ENCODE measurements around the gene MANBA.

MANBA gene

GRCh38 chr4:102760645-102761295, at the start of gene MANBA:
Gene MANBA, minus strand, starts transcription at chr4:102760968. Its CDS starts 74 bp downstream, at chr4:102760894.
- DNase-seq, result peak; percentile 92

- DNase-seq, result no peak
These were observed 48.9 kb upstream of the MANBA start for GRCh38 chr4:102809691-102810090.

- DNase-seq, result no peak
These were observed 48.4 kb upstream of the MANBA start for GRCh38 chr4:102809190-102809589.

- no peak for DNase-seq
These were observed 47.2 kb upstream of the MANBA start for GRCh38 chr4:102808009-102808408.

GRCh38 chr4:102807345-102807744, 46.6 kb upstream of the MANBA start:
- DNase-seq, result no peak

GRCh38 chr4:102799816-102800215, 39.0 kb upstream of the MANBA start:
- DNase-seq, result no peak

- DNase-seq, result no peak
These were observed 34.2 kb upstream of the MANBA start for GRCh38 chr4:102794999-102795398.

- no peak for DNase-seq
These were observed 31.7 kb upstream of the MANBA start for GRCh38 chr4:102792361-102792936.

GRCh38 chr4:102791318-102791835, 30.6 kb upstream of the MANBA start:
- no peak for DNase-seq

GRCh38 chr4:102789317-102789717, 28.5 kb upstream of the MANBA start:
- DNase-seq, result peak; percentile 24

GRCh38 chr4:102787944-102788343, 27.2 kb upstream of the MANBA start:
- peak; percentile 14 for DNase-seq

- peak; percentile 95 for DNase-seq
These were observed 26.5 kb upstream of the MANBA start for GRCh38 chr4:102787096-102787881.

GRCh38 chr4:102786279-102786678, 25.5 kb upstream of the MANBA start:
- DNase-seq, result no peak

- no peak for DNase-seq
These were observed 22.2 kb upstream of the MANBA start for GRCh38 chr4:102783006-102783405.

GRCh38 chr4:102781570-102781969, 20.8 kb upstream of the MANBA start:
- no peak for DNase-seq

- peak; percentile 48 for DNase-seq
These were observed 19.8 kb upstream of the MANBA start for GRCh38 chr4:102780476-102781144.

GRCh38 chr4:102779204-102779603, 18.4 kb upstream of the MANBA start:
- DNase-seq, result no peak

- DNase-seq, result no peak
These were observed 18.0 kb upstream of the MANBA start for GRCh38 chr4:102778720-102779119.

GRCh38 chr4:102775805-102776204, 15.0 kb upstream of the MANBA start:
- no peak for DNase-seq

- DNase-seq, result no peak
These were observed 13.5 kb upstream of the MANBA start for GRCh38 chr4:102774254-102774653.

- DNase-seq, result peak; percentile 54
These were observed 12.1 kb upstream of the MANBA start for GRCh38 chr4:102772738-102773340.

GRCh38 chr4:102764901-102765300, 4.1 kb upstream of the MANBA start:
- no peak for DNase-seq

GRCh38 chr4:102761906-102762305, 1.1 kb upstream of the MANBA start:
- no peak for DNase-seq

Data from inflammatory macrophage treated with lipopolysaccharide for 4 hours (primary cell).